ENCODE measurements around the gene ATG9B.

The ATG9B gene

GRCh38 chr7:150980663-150981062 lies 43.6 kb downstream of the ATG9B start:
- DNase-seq (ENCODE audit: low read depth in 2 of 2), result no peak
- TF ChIP-seq, protein P1, sequence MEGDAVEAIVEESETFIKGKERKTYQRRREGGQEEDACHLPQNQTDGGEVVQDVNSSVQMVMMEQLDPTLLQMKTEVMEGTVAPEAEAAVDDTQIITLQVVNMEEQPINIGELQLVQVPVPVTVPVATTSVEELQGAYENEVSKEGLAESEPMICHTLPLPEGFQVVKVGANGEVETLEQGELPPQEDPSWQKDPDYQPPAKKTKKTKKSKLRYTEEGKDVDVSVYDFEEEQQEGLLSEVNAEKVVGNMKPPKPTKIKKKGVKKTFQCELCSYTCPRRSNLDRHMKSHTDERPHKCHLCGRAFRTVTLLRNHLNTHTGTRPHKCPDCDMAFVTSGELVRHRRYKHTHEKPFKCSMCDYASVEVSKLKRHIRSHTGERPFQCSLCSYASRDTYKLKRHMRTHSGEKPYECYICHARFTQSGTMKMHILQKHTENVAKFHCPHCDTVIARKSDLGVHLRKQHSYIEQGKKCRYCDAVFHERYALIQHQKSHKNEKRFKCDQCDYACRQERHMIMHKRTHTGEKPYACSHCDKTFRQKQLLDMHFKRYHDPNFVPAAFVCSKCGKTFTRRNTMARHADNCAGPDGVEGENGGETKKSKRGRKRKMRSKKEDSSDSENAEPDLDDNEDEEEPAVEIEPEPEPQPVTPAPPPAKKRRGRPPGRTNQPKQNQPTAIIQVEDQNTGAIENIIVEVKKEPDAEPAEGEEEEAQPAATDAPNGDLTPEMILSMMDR (IDR thresholded peaks at IDR 0.05; ENCODE audit: low read depth, low read length), result no peak
- no peak overlapping the region for H3K4me3 ChIP-seq (replicated peaks in 1 of 2; ENCODE audit: low read depth in 2 of 2, low read length in 2 of 2)

DNA sequence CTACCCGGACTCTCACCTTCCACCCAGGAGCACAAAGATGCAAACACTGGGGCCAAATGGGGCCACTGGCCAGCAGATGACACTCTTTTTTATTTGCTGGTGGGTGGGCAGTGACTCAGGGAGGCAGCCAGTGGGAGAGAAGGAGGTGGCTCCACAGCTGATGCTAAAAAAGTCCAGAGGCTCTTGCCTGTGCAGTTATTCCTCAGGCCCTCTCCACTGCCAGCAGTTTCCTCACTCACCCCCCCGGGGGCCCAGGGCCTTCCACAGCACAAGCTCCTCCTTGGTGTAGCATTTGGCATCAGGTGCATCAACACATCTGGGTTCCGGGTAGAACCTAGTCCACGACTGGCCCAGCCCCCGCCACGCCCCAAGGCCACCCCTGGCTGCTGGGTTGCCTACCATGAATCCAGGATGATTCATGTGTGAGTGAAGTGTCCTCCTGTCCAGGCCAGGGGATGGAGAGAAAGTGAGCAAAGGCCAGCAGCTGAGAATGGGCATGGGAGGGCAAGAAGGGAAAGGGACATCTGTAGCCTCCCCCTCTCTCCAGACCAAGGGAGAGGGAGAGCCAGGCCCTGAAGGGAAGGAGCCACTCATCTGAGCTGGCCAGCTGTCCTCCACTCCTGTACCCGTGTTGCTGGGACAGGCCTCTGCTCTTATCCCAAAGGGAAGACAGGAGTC lies 44.4 kb downstream of the ATG9B start:
- DNase-seq (ENCODE audit: low read depth in 2 of 2), result no peak
- TF ChIP-seq, protein P1 (IDR thresholded peaks at IDR 0.05; ENCODE audit: low read depth, low read length), result no peak
- H3K4me3 ChIP-seq (replicated peaks in 1 of 2; ENCODE audit: low read depth in 2 of 2, low read length in 2 of 2), result no peak overlapping the region

DNA sequence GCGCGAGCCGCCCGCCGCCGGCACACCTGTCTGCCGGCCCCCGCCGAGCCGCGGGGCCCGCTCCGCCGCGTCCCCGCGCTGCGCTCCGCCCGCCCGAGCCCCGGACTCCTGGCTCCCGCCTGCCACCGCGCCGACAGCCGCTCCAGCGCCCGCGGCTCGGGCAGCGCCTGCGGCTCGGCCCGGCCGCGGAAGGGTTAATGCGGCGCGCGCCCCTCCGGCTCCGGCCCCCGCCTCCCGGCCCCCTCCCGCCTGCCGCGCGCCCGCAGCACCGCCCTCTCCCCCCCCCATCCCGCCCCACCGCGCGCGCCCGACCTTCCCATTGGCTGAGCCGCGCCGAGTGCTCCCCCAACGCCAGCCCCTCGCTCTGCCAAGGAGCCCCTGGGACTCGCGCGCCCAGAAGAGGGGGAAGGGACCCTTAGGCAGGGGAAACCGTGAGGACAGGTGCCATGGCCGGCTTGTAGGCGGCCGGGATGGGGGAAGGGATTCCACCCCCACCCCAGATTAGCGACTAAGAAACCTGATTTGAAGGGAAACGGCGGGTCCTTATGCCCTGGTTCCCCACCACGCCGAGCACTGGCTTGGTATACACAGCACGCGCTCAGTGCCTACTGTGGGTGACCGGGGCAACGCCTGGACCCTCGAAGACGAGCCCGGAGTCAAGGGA lies 46.0 kb downstream of the ATG9B start, which contains the start of gene KCNH2:
Gene KCNH2 (minus strand): TSS at position 196 of the 664 bp plus-strand sequence. CDS start 408 bp downstream, outside the sequence.
- H3K4me3 ChIP-seq (replicated peaks in 1 of 2; ENCODE audit: low read depth in 2 of 2, low read length in 2 of 2), result no peak within 1 kb of the TSS
- no peak for DNase-seq (ENCODE audit: low read depth in 2 of 2)
- TF ChIP-seq, protein P1 (IDR thresholded peaks at IDR 0.05; ENCODE audit: low read depth, low read length), result no peak

- no peak for DNase-seq (ENCODE audit: low read depth in 2 of 2)
- TF ChIP-seq, protein P1 (IDR thresholded peaks at IDR 0.05; ENCODE audit: low read depth, low read length), result no peak
- H3K4me3 ChIP-seq (replicated peaks in 1 of 2; ENCODE audit: low read depth in 2 of 2, low read length in 2 of 2), result no peak overlapping the region
These were observed 46.7 kb downstream of the ATG9B start for GRCh38 chr7:150977382-150978125.

DNA sequence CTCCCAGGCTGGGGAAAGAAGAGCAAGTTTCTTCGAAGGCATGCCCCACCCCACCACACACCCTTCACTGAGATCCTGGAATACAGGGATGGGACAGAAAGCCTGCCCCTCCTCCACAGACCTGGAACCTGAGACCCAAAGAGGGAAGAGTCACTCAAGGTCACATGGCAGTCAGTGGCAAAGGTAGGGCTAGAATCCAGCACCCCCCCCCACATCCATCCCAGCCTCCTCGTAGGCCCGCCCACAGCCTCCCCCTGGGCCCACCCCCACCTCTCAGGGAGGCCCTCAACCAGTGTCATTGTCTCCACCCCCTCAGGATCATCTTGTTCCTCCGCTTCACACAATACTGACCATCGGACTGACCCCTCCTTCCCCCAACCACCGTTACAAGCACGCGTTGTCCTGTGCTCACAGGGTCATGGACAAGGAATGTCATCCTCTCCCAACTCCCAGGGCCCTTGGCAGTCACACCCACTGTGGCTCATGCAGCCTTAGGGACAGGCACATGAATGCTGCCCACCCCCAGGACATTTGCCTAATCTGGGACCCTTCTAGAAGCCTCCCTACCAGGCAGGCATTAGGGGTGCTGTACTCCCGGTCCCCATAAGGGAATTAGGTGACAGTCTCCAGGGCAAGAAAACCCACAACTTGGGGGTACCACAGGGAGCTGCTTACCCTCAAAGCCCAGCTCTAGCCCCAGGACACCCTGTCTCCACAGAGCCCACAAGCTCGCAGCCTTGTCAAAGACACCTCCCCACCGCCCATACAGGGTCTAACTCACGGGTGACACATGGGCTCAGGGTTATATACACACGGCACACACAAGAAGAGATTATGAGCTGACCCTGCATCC lies 47.5 kb downstream of the ATG9B start:
- no peak overlapping the region for H3K4me3 ChIP-seq (replicated peaks in 1 of 2; ENCODE audit: low read depth in 2 of 2, low read length in 2 of 2)
- DNase-seq (ENCODE audit: low read depth in 2 of 2), result no peak

More for the DNA sequence above, 47.5 kb downstream of the ATG9B start:
- TF ChIP-seq, protein P1 (IDR thresholded peaks at IDR 0.05; ENCODE audit: low read depth, low read length), result no peak
